GM12865 (cell line): ENCODE data around the gene TSPAN4.

Source experiments
- DNase-seq: peaks from one replicate; pipeline ENCODE4 v3.0.0; 2010; ENCODE audit warnings: low read depth
- H3K4me3 ChIP-seq: 2 replicates; pipeline ENCODE4 v1.5.1; 2011; ENCODE audit warnings: mild to moderate bottlenecking, low read depth, low read length, control low read depth
- TF ChIP-seq, protein P1 (sequence below): IDR thresholded peaks from 2 replicates; pipeline ENCODE4 v1.5.1; 2011; ENCODE audit warnings: low read length, control low read depth, low read depth, inconsistent platforms; ENCODE audit not compliant: insufficient read depth; ENCODE audit errors: missing control alignments

TSPAN4 gene

DNA sequence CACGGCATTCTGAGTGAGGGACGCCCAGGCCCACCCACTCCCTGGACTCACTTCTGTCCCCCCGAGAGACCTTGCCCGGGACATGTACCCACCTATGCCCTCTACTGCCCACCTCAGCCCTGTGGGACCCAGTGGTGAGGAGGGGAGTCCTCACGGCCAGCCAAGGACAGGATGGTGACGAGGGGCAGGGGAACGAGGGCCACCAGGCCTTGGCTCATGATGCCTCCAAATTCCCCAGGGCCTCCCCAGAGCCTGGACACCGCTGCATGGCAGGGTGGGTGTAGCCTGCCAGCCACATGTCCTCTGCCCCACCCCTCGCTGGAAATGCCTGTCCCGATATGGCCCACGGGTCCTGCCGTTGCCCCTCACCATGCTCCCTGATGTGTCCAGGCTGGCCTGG is 26.1 kb downstream of the TSPAN4 start:
- TF ChIP-seq, protein P1, sequence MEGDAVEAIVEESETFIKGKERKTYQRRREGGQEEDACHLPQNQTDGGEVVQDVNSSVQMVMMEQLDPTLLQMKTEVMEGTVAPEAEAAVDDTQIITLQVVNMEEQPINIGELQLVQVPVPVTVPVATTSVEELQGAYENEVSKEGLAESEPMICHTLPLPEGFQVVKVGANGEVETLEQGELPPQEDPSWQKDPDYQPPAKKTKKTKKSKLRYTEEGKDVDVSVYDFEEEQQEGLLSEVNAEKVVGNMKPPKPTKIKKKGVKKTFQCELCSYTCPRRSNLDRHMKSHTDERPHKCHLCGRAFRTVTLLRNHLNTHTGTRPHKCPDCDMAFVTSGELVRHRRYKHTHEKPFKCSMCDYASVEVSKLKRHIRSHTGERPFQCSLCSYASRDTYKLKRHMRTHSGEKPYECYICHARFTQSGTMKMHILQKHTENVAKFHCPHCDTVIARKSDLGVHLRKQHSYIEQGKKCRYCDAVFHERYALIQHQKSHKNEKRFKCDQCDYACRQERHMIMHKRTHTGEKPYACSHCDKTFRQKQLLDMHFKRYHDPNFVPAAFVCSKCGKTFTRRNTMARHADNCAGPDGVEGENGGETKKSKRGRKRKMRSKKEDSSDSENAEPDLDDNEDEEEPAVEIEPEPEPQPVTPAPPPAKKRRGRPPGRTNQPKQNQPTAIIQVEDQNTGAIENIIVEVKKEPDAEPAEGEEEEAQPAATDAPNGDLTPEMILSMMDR = no peak
- DNase-seq = no peak
- H3K4me3 ChIP-seq = no peak overlapping the region

DNA sequence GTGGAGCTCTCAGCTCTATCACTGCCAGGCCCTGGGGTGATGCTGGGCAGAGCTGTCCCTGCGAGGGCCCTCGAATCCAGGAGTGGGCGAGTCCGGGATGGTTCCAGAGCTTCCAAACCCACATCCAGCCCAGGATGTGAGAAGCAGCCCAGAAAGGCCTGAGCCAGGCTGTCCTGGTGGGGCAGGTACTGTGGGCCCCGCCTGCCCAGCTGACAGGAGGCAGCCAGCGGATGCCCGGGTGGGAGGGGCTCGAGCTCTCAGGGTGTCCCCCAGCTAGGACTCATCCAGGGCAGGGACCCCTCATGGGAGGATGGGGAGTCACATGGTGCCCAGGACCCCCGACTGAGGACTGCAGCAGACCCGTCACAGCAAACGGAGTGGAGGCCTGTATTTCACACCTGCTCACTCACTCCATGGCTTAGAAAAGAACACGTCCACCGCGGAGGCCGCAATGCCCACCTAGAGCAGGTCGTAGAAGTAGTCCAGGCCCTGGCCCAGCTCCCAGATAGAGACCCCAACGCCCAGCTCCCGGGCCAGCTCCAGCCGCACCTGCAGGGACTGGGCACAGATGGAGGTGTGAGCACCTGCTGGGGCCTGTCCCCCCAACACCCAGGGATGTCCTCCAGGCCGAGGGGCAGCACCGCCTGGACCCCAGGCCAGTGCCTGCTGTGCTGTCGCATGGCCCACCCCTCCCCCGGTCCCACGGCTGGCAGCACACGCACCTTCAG is 26.9 kb downstream of the TSPAN4 start:
- no peak for DNase-seq
- TF ChIP-seq, protein P1 = no peak
- no peak overlapping the region for H3K4me3 ChIP-seq

DNA sequence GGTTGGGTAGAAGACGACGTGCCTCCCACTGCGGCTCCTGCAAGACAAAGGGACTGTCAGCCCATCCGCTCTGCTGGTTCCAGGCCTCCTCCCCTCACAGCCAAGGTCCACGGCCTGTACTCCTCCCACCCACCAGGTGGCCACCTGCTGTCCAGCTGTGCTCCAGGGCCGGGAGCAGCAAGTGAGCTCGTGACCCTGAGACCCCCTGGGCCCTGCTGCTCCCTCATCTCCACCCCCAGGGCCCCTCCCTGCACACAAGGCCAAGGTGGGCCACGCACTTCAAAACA is 27.4 kb downstream of the TSPAN4 start:
- TF ChIP-seq, protein P1 = no peak
- no peak overlapping the region for H3K4me3 ChIP-seq
- no peak for DNase-seq

DNA sequence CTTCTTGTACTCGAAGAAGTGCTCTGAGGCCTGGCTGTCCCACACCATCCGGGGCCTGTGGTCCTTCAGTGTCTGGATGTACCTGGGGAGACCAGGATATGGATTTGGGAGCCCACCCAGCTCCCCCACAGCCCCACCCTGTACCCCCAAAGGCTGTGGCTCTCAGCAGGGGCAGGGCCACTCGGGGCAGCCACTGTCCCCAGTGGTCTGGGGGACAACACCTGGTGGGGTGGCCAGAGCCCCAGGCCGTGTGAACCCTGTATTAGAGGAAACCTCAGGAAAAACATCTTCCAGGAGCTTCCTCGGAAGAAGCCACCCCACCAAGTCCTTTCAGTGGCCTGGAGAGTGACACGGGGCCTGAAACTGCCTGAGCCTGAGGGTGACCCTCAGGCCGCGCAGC is 27.8 kb downstream of the TSPAN4 start:
- no peak for DNase-seq
- TF ChIP-seq, protein P1 = no peak
- no peak overlapping the region for H3K4me3 ChIP-seq

DNA sequence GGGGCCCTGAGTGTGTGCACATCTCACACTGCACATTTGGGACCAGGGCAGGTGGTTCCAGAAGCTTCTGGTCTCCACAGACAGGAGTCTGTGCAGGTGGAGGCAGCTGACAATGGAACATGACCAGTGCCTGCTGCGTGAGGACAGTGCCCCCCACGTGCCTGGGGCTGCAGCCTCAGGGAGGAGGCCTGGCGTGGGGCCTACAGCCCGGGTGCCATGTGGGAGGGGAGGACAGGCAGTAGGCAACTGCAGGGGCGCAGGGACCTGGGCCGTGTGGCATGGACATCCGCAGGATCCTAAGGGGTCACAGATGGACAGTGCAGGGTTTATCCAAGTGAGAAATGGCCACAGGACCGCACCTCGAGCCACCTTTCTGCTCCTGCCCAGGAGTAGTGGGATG is 28.8 kb downstream of the TSPAN4 start:
- no peak for DNase-seq
- TF ChIP-seq, protein P1 = no peak
- H3K4me3 ChIP-seq = no peak overlapping the region

DNA sequence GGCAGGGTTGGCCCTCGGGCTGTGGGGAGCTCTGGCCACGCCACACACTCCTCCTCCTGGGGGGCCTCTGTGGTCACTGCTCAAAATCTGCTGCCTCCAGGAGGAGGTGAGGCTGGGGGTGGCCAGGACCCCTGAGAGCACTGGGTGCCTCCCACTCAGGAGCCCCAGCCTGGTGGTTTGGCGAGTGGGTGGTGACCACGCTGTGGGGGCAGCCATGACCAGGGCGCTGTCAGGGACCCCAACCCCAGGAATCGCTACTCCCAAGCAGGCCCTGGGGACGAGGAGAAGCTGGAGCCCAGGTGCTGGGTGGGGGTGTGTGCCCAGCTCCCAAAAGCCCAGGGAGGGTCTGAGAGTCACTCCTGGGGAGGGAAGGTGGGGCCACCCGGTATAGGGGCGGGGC is 30.1 kb downstream of the TSPAN4 start:
- H3K4me3 ChIP-seq = no peak overlapping the region
- no peak for DNase-seq
- TF ChIP-seq, protein P1 = no peak

DNA sequence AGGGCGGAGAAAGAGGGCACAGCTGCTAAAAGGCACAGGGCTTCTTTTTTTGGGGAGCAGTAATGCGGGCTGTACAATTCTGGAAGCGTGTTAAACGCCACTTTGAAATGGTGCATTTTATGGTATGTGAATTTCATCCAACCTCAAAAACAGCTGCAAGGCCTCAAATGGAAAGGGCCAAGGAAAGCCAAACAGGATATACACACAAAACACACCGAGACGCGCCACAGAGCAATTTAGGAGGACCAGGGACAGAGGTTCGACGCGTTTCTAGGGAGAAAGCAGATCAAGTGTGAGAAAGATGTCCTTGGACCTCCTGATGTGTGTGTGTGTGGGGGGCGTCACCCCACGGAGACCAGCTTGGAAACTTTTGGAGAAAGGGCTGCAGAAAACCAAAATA is 31.1 kb downstream of the TSPAN4 start:
- no peak for DNase-seq
- TF ChIP-seq, protein P1 = no peak
- H3K4me3 ChIP-seq = no peak overlapping the region
